NOMO-1 treated with DMSO at 0.1 percent for 48 hours (cell line): ENCODE results near the gene CD101.
"Not testable (repeated sequence)": the region's sequence is repeated elsewhere in the genome, so short reads cannot be mapped to it uniquely, and the experiment has no call there.

ENCODE experiments used
- DNase-seq: peaks from one replicate; lab custom pipeline; 2025; ENCODE audit not compliant: unreplicated experiment; lab: John Stamatoyannopoulos, UW

CD101 gene, protein sequence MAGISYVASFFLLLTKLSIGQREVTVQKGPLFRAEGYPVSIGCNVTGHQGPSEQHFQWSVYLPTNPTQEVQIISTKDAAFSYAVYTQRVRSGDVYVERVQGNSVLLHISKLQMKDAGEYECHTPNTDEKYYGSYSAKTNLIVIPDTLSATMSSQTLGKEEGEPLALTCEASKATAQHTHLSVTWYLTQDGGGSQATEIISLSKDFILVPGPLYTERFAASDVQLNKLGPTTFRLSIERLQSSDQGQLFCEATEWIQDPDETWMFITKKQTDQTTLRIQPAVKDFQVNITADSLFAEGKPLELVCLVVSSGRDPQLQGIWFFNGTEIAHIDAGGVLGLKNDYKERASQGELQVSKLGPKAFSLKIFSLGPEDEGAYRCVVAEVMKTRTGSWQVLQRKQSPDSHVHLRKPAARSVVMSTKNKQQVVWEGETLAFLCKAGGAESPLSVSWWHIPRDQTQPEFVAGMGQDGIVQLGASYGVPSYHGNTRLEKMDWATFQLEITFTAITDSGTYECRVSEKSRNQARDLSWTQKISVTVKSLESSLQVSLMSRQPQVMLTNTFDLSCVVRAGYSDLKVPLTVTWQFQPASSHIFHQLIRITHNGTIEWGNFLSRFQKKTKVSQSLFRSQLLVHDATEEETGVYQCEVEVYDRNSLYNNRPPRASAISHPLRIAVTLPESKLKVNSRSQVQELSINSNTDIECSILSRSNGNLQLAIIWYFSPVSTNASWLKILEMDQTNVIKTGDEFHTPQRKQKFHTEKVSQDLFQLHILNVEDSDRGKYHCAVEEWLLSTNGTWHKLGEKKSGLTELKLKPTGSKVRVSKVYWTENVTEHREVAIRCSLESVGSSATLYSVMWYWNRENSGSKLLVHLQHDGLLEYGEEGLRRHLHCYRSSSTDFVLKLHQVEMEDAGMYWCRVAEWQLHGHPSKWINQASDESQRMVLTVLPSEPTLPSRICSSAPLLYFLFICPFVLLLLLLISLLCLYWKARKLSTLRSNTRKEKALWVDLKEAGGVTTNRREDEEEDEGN

DNA sequence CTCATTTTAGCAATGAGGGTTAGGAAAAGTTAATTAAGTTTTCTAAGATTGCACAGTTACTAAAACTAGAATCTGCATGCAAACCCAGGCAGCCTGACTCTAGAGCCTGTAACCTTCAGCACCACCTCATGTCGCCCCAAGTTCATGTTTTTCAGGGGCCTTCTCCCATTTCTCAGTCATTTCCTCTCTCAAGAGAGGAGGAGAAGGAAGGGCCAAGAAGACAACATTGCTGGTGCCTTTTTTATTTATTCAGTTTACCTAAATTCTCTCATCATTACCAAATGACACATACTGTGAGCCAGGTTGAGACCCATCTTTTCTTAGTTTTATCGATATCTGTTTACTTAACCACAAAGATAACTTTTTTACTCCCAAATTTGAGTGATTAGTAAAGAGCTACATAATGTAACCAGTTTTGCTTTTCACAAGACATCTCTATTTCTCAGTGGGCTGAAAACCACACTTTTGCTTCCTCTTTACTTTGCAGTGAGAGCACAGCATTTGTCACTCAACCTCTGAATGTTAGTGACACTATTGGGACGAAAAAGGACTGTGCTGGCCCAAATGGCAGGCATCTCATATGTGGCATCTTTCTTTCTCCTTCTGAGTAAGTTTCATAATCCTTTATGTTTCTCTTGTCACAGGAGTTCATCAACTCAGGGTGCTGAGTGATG, at the start of gene CD101:
Gene CD101 (plus strand): TSS at position 507 of the 674 bp plus-strand sequence. CDS start 58 bp downstream, at position 565.
- peak; percentile 85 for DNase-seq

DNA sequence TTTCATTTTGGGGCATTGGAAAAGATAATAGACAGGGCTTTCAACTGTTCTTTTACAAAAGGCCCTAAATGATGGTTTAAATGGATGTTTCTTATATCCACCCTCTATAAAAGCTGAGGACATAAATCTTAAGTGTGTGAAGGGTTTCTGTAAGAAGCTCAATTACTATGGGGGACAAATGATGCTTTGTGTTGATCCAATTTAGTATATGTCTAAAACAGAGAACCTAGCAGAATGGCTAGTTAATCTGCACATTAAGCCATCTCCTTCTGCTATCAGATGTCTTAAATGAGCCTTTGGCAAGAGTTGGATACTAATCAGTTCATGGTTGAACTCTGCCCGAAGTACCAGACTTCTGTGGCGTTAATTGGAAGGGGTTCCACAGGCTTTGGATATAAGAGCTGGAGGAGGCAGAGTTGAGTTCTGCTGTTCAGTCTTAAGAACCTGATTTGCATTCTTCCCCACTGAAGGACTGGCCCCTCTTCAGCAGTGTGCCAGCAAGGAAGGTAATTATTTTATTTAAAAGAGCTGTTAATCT, 48.8 kb upstream of the CD101 start:
- DNase-seq, result no peak

DNA sequence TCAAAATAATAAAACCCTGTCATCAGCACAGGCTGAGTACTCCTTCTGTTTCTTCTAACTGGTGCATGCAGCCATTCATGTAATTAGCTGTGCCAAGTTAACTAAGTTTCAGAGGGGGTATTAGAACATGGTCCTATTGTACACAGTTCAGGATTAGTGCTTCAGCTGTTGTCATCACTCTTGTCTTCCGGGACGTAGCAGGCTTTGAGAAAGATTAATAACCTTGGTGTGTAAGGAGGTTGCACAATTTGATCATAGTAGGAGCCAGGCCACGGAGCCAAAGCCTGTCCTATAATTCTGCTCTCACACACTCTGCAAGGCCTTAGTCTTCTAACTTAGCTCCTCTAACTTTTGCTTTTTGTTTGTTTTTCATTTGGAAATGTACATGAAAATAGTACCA, 47.1 kb upstream of the CD101 start:
- peak; percentile 21 for DNase-seq

DNA sequence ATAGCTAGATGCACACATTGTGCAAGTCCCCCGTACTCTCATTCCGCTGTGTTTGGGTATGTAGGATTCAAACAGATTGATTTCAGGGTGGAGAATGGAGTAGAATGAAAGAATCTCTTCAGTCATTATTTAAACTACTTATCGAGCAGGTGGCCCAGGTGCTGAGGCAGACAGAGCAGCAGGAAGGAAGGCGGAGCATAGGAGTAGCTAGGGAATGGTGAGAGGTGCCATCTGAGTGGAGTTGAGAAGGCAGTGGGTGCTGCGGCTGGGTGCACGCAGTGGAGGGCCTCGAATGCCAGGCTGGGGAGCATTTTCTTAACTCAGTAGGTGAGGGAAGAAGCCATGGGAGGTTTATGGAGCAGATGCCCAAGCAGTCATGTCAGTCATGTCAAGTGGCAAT, 45.2 kb upstream of the CD101 start:
- no peak for DNase-seq

DNA sequence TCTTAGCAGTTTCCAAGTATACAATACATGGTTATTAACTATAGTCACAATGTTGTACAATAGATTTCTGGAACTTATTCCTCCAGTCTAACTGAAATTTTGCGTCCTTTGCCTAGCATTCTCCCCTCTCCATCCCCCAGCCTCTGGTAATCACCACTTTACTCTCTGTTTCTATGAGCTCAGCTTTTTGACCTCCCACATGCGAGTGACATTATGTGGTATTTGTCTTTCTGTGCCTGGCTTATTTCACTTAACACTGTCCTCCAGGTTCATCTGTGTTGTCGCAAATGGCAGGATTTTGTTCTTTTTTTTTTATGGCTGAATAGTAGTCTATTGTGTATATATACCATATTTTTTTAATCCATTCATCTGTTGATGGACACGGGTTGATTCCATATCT, 43.9 kb upstream of the CD101 start:
- DNase-seq, result no peak

DNA sequence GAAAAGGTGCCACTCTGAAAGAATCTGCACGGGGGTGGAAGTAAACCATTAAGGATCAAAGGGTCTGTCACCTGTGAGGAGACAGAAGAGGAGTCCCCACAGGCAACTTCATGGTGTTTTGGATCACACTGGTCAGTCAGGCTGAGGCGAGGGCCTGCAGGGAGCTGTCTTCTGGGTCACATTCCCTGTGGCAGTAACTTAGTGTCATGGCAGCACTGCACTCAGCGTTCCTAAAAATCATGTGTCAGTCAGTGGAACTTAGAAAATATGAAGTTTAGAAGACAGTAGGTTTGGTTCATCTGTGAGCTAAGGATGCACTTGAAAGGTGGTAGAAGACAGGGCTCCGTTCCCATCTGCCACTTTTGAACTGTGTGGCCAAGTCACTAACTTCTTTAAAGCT, 43.5 kb upstream of the CD101 start:
- DNase-seq, result no peak

DNA sequence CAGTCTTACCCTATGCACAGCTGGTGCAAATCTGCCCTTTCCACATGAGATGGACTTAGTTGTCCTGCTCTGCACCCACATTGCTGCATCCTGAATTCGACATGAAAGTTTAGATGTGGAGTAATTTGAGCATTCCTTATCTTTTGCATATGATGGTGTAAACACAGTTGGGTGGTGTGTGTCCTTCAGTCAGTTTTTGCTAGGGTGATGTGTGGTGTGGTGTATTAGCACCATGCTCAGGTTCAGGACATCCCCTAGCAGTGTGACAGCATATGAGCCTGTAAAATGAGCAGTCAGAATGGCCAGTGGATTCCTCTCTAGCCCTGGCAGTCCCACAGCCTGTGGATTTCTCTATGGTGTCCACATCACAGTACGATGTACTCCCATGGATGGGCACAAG, 42.6 kb upstream of the CD101 start:
- DNase-seq, result no peak

DNA sequence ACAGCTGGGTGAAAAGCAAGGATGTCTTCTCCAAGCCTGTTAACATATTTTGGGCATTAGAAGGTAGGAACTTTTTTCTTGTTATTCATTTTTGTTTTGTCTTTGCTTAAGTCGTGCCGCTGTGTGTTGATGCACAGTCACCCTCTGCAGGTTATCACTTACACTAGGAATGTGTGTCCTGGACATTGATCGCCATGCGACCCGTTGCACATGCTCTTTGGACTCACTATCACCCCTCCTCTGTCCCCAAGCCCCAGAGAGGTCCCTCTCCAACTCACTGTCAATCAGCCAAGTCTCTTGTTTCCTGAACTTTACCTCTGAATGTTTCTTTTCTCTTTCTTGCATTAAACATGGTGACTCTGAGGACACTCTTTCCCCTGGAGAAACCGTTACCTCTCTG, 40.0 kb upstream of the CD101 start:
- DNase-seq, result no peak

DNA sequence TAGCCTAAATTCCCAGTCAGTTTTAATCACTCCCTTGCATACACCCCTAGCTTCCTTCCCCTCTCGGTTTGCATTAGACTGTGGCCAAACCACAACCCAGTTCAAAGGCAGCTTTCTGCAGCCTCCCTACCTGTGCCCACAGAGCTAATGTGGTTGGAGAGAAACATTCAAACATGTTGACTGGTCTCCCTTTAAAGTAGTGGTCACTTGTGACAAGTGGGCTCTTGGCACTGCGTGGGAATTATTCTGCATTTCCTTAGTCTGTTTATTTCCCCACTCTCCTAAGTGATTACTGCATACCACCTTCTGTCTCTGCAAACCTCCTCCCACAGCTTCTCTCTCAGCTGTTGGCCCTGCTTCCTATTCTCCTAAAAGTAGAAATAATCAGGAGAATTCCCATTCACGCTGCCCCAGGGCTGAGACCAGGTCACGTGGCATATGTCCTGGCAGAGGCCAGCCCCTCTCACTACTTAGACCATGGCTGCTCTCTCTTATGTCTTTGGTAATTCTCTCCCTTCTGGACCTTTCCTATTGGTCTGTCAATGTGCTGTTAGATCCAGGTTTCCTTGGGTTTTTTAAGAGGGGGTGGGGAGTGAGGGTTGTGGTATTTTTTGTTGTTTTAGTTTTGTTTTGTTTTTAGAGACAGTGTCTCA, 38.4 kb upstream of the CD101 start:
- no peak for DNase-seq

DNA sequence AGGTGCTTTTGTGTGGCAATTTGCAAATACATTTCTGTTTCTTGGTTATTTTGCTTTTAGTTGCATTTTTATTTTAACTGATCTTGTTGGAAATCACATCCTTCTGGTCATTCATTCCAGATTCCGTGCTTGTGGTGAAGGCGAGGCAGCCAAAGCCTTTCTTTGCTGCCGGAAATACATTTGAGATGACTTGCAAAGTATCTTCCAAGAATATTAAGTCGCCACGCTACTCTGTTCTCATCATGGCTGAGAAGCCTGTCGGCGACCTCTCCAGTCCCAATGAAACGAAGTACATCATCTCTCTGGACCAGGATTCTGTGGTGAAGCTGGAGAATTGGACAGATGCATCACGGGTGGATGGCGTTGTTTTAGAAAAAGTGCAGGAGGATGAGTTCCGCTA, 34.8 kb upstream of the CD101 start:
- no peak for DNase-seq

DNA sequence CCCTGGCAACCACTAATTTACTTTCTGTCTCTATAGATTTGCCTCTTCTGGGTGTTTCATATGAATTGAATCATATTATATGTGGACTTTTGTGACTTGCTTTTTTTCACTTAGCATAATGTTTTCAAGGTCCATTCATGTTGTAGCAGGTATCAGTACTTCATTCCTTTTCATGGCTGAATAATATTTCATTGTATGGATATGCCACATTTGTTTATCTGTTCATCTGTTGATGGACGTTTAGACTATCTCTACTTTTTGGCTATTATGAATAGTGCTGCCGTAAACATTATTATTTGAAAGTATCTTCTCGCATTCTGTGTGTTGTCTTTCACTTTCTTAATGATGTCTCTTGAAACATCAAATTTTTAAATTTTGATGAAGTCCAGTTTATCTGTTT, 32.8 kb upstream of the CD101 start:
- no peak for DNase-seq

DNA sequence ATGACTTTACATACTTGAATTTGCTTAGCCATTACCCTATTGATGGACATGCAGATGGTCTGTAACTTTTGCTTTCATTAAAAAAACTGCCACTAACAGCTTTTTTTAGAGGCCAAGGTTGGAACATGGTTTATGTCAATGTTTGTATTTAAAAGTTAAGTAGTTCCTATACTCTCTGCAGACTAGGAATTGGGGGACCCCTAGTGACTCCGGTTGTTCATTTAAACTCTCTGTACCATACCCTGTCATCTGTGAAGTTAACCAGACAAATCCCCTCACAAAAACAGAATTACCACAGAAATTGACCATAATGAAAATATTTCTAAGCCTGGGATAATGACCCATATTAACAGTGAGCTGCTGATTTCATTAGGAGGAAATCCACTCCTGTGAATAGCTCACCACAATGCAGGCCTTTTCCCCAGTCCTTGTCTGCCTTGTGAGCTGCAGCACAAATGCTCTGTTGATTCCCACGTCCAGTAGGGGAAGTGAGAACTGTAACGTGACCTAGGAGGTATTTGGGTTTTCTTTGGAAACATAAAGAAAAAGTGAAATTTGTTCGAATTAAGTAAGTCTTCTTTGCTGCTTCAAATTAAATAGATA, 30.2 kb upstream of the CD101 start:
- DNase-seq, result no peak

DNA sequence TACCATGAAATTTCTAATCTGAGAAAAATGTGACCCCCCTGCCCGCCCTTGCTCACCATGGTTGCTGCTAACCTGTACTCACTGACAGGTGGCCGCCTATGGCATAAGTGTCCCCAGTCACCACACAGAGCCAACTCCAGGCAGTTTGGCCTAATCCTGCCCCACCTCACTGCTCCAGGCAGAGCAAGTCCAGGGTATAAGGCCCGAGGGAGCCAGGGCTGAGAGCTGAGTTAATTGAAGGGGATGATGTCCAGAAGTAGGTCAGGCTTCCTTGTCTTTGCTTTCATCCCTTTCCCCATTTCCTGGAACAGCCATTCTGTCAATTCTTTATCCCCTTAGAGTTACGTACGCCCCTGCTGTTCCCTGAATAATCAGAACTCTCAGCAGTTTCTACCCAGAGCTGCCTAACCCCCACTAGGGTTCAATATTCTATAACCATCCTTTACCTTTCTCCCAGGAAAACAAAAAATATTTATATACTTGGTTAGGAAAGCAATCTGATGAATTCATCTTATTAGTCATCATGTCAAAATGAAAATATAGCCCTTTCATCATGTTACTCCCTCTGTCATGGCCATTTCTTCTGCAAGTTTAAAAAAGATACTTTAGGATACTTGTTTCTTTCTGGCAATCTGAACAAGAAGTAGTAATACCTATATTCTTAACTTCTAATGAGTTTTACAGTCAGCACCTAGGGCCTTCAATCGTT, 29.4 kb upstream of the CD101 start:
- DNase-seq, result no peak

DNA sequence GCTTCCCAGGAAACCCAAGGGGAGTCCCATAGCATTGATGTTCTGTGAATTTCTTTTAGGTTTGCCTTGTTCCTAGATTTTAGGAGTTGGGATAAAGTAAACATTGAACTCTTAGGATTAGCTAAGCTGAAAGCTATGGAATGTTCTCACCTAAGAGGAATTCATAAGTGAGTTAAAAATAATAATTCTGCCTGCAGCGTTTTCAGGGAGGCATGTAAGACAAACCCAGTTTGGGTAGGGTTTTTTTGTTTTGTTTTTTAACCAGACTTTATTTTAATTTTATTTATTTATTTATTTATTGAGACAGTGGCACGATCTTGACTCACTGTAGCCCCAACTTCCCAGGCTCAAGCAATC, 28.9 kb upstream of the CD101 start:
- no peak for DNase-seq

DNA sequence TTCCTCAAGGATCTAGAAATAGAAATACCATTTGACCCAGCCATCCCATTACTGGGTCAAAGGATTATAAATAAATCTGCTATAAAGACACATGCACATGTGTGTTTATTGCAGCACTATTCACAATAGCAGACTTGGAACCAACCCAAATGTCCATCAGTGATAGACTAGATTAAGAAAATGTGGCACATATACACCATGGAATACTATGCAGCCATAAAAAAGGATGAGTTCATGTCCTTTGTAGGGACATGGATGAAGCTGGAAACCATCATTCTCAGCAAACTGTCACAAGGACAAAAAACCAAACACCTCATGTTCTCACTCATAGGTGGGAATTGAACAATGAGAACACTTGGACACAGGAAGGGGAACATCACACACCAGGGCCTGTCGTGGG, 21.3 kb upstream of the CD101 start:
- DNase-seq, result not testable (repeated sequence)

DNA sequence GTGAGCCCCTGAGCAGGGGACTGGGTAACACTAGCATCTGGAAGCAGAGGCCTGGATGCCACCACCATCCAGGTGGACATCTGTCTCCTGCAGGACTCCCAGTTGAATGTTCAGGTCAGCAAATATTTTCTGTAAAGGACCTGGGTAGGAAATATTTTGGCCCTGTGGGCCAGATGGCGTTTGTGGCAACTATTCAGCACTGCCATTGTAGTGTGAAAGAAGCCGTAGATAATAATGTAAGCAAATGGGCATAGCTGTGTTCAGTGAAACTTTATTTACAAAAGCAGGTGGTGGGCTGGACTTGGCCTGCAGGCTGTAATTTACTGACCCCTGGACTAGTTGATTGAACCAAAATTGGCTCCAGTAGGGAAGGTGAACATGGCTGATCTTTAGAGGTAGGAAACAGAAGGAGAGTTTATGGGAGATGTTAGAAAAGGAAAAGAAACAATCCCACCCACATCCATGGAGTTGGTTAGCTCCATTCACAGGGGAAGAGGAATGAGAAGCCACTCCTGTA, 20.0 kb upstream of the CD101 start:
- no peak for DNase-seq

DNA sequence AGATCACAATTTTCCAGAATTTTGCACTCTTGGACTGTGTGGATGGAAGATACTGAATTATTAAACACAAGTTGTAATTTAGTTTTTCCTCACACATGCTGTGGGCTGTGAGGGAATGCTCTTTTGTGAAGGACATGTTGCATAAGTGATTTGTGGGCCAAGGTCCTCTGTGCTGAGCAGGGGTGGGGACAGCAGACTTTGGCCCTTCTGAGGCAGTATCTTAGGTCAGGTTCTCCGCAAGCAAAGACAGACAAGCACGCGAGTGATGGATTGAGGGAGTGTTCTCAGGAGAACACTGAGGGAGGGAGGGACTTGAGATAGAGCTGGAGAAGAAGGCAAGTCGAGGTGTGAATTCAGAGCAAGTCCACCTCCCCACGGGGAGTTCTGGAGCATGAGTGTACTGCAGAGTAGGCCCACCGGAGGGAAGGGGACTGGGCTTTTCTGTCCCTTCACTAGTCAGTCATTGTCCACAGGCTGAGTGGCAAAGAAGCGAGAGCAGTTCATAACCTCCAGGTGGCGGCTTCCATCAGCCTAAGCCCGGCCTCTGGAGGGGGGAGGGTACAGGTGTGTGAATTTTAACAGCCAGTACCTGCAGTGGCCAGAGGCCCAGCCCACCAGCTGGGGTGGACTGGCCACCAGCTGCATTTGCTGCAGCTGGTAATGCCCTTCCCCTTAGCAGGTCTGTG, 19.1 kb upstream of the CD101 start:
- DNase-seq, result no peak

DNA sequence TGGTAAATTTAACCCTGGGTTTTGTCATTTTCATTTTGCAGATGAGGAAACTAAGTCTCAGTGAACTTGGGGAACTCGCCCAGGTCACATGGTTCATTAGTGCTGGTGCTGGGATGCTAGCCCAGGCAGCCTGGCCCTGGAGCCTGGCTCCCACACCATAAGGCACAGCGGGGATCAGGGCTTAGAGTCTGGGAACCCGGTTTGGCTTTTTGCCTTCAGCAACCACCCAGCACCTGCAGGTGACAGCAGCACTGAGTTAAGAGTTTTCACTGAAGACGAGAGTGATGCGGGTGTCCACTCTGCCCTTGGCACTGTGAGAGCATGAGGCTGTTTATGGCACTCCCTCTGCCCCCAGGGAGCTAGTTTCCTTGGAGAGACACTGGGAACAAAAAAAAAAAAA, 18.4 kb upstream of the CD101 start:
- no peak for DNase-seq

DNA sequence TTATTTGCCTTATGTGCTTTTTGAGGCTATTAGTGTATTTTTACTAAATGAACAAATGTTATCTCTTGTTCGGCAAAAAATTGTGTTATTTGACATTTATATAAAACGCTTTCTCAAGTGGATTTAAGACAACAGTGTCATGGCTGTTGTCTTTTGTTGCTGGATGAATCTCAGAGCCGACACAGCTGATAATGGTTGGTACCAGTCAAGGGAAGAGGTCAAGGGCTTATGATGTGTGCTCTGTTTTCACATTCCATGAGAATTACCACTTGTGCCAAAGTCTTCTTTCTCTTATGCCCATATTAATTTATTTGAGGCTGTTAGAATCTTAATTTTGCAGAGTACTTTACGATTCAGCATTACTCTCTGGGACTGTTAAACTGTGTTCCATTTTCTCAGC, 17.9 kb upstream of the CD101 start:
- no peak for DNase-seq
